ENCODE measurements around the gene ST6GALNAC5.

The ST6GALNAC5 gene

GRCh38 chr1:77104672-77105071 is 237.4 kb downstream of the ST6GALNAC5 start:
- in situ Hi-C loops (cut with MboI; ENCODE audit: low pct_unique_long_range_greater_than_20kb, low sequenced_read_pairs, unreplicated experiment), result no loop called here
- DNase-seq (ENCODE audit: low spot score), result no peak
- TF ChIP-seq, protein P1, sequence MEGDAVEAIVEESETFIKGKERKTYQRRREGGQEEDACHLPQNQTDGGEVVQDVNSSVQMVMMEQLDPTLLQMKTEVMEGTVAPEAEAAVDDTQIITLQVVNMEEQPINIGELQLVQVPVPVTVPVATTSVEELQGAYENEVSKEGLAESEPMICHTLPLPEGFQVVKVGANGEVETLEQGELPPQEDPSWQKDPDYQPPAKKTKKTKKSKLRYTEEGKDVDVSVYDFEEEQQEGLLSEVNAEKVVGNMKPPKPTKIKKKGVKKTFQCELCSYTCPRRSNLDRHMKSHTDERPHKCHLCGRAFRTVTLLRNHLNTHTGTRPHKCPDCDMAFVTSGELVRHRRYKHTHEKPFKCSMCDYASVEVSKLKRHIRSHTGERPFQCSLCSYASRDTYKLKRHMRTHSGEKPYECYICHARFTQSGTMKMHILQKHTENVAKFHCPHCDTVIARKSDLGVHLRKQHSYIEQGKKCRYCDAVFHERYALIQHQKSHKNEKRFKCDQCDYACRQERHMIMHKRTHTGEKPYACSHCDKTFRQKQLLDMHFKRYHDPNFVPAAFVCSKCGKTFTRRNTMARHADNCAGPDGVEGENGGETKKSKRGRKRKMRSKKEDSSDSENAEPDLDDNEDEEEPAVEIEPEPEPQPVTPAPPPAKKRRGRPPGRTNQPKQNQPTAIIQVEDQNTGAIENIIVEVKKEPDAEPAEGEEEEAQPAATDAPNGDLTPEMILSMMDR (IDR thresholded peaks at IDR 0.05; ENCODE audit: extremely low read depth, insufficient read depth, missing control alignments), result no peak
